GM18870 (cell line): ENCODE measurements around the gene TRMT112.
A peak's percentile ranks its signal among the peaks of the same experiment; 100 is the strongest.

Experiments used
- ATAC-seq: cut with Tn5 transposase; IDR thresholded peaks from one replicate; pipeline ENCODE4 v1.9.1; 2021; ENCODE audit warnings: moderate library complexity; ENCODE audit not compliant: unreplicated experiment

The TRMT112 gene

DNA sequence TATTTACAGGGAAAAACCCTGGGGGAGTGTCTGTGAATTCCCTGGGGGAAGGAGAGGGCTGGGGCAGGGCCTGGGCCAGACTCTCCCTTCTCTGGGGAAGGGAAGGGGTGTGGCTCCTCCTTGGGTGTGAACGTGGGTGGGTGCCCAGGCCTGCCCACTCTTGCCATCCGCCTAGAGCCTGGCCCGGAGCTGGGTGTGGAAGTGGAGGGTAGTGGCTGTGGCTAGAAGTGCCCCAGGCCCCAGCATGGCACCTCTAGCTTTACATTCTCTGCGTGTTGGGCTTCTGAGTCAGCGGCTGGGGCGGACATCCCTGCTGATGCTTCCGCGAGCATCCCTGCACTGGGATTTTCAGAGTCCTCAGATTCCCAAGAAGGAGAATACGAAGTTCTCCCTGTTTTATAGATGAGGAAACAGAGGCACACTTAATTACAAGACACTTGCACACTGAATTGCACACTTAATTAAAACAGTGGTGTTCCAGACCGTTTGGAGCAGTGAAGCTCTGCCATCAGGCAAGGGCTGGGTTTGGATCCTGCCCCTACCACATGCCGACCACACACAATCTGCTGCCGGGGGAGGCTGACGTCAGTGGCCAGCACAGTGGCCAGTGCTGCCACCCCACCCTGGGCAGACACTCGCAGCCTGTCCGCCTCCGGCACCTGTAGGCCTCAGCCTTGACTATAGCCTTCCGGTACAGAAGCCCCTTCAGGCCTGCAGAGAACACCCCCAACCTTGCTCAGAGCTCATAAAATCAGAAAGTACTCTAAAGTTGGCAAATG lies 40.5 kb downstream of the TRMT112 start:
- no peak for ATAC-seq

DNA sequence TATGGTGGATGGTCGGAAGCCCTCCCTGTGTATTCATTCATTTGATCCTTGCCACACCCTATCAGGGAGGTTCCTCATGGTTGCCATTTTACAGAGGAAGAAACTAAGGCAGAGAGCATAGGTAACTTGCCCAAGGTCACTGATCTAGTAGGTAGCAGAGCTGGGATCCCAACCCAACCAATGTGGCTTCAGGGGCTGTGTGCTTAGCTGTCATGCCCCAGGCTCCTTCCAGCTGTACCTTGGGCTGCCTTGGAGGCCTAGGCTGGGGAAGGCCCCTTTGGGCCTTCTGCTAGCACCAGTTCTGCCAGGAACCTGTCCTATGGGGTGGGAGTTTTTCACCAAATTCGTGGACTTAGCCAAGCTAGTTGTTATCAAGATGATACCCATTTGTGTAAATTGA lies 41.5 kb downstream of the TRMT112 start:
- ATAC-seq, result no peak

DNA sequence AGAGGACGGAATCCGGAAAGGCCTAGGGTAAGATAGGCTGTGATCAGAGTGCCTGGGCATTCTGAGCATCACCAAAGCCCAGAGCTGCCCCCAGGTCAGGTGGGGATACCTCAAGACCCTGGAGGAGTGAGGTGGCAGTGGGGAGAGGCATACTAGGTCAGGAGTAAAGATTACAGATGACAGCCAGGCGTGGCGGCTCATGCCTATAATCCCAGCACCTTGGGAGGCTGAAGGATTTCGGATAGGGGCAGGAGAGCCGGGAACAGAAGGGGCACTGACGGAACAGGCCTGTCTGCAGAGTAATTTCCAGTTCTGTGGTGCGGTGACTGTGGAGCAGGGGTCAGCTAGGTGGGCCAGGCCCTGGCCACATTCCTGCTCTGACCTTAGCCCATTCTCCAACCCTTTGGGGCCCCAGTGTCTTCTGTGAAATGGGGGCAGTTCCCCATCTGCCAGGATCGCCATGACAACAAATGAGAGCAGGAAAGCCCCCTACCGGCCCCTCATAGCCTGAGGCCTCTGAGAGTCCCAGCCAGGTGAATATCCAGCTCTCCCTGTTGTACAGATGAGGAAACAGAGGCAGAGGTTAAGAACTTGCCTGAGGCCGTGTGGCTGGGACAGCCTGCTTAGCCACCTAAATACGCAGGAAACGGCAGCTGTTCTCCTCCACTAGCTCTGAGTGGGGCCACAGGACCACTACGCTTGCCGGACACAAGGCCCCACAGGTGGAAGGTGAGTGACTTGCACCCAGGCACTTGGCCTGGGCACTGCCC lies 42.1 kb downstream of the TRMT112 start:
- no peak for ATAC-seq

DNA sequence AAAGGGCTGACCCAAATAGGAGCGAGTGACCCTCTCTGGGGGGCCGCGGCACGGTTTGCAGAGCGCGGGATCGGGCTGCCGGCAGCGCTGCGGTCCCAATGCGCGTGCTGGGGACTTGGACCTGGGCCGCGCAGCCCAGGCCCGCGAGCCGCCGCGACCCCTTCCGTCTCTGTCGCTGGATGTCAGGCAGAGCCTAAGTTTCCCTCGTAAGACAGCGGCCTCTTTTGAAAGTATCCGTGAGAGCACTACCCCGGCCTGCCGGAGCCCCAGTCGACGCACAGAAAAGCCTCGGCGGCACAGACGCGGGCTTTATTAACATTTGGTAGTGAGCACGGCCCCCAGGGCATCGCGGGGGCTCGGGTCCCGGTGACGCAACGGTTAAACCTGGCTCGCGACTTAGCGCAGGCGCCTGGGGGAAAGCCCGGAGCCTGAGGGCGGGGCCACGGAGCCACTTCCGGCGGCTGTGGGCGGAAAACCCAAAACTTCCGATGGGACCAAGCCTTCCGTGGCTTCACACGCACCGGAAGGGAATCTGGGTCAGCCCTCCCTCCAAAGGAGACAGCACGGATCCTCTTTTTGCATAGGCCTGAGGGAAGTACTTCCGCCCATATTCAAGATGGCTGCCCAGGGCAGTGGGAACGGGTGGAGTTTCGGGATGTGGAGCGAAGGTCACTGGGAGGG lies 47.7 kb downstream of the TRMT112 start:
- peak; percentile 68 for ATAC-seq

DNA sequence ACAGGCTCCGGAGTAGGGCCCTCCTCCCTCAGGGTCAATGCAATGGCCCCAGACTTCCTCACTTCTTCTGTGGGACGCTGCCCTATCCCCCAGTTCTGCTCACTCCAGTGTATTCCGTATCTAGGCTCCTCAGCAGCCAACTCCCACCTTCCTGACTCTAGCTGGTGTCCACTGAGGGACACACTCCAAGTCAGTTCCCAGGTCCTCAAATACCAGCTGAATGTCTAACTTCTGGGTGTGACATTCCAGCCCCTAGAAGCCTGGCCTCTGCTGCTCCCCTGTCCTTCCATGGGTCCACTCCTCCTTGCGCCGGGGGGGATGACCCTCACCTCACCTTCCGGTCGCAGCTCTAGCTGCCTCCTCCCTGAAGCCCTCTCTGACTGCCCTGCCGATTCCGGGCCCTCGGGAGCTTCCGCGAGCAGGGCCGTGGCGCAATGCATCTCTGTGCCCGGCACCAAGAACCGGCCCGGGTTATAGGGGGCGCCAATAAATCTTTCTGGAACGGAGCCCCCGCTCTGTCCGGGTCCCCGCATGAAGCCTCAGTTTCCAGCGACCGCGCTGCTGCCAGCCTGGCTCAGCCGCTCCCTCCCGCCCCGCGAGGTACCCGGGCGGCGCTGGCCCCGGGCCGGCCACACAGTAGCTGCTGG lies 48.3 kb downstream of the TRMT112 start:
- peak; percentile 1 for ATAC-seq

DNA sequence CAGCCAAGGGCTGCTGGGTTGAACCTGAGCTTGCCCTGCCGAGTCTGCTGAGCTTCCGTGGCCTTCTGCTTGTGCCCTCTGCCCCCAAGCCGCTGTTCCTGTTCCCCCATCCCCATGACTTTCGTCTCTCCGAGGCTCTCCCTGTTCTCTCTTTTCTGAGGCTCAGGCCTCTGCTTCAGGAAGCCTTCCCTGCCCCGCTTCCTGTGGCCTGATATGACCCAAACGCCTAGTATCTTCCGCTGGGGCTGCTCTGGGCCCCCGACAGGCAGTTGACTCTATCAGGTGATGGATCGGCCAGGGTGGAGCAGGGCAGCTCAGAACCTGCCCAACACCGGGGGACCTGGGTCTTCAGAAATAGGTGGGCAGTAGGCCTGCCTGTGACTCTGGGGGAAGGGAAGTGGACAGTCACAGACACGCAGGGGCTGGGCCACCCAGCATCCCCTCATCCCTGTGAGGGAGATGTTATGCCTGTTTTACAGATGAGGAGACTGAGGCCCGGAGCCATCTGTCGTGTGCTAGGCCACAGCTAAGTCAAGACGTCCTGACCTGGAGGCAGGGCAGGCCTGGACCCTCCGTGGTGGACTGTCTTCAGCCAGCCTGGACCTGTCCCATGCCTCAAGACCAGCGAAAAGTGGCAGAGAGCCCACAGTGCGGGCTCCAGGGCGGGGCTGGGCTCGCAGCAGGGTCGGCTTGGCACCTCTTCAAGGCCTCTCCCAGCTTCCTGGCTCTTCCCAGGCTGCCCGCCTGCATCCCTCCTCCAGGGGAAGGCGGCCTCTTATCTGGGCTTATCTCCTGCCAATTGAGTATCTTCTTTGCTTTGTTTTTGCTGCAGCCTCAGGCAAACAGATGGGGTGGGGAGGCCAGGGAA lies 49.1 kb downstream of the TRMT112 start:
- ATAC-seq, result no peak

DNA sequence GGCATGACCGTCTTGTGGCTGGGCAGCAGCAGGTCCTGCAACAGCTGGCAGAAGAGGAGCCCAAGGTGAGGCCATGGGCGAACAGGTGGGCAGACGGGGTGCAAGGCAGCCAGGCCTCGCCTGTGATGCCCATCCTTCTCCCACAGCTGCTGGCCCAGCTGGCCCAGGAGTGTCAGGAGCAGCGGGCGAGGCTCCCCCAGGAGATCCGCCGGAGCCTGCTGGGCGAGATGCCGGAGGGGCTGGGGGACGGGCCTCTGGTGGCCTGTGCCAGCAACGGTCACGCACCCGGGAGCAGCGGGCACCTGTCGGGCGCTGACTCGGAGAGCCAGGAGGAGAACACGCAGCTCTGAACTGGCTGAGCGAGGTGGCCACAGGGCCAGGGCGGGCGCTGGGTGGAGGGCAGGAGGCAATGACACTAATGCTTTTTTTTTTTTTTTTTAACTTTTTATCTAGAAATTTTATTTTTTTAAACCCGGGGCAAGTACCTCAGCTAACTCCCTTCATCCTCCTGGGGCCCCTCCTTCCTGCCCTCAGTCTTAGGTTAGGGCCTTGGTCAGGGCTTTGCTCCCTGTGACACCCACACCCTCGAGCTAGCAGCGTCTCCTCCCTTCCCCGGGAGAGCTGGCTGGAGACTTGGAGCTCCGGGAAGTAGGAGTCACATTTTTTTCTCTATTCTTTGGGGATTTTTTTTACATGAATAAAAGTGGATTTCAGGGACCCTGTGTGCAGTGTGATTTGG lies 50.0 kb downstream of the TRMT112 start:
- no peak for ATAC-seq
